HG02943 (cell line): Measurements from ENCODE around the gene CWC27.

Experiments
- ATAC-seq: cut with Tn5 transposase; IDR thresholded peaks from one replicate; pipeline ENCODE4 v1.9.1; 2021; ENCODE audit warnings: mild to moderate bottlenecking, low read depth, moderate library complexity; ENCODE audit not compliant: unreplicated experiment

Gene CWC27

DNA sequence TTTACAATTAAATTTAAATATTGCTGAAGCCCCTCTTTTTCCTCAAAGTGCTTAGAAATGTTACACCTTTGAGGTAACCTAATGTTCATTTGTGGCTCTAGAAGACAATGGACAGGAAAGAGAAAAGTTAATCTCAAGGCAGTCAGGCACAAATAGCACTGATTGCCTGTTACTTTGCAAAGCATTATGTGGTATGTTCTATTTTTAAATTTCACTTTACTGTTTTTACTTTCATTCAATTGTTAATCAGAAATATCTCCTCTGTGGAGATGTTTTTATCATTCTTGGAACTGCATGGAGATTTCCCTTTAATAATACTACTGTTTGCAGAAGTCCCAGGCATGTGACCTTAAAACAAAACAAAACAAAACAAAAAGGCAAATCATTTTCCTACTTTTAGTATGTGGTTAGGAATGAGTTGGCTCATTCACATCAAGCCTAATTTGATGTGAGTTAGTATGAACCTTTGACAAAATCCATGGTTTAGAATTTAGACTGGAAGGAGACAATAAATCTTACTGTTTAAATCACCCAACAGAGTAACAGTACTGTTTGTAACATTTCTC, 67.5 kb downstream of the CWC27 start:
- ATAC-seq = no peak

DNA sequence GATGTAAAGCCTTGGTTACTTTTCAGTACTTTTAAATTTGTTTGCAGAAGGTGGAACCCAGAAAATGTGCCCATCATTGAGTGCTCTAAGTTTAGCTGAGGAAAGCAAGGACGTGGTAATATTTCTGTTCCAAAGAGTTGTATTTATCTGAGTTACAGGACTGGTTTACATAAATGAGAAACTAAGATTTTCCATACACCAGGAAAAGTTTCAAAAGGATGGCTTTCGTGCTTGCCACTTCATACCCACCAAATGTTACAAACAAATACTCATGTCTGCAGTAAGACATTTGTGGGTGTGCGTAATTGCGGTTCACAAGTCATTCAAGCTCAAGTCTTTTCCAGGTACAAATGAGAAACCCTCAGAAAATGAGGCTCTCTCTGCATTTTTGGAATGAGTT, 68.1 kb downstream of the CWC27 start:
- ATAC-seq = no peak

DNA sequence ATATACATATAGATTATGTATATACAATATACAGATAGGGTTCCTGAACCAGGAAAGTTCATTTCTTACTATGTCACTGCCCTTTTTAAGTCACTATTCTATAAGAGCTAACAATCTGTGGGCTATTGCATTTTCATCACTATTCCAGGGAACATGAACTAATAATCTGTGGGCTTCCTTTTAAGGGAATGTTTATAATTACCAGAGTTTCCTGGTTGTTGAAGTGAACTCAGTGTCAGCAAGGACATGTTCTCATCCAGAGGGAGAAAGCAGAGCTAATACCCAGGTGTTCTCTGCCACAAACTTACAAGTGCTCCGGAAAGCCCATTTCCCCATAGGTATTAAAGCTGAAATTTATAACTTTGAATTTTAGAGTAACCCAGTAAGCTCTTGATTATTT, 69.6 kb downstream of the CWC27 start:
- no peak for ATAC-seq

DNA sequence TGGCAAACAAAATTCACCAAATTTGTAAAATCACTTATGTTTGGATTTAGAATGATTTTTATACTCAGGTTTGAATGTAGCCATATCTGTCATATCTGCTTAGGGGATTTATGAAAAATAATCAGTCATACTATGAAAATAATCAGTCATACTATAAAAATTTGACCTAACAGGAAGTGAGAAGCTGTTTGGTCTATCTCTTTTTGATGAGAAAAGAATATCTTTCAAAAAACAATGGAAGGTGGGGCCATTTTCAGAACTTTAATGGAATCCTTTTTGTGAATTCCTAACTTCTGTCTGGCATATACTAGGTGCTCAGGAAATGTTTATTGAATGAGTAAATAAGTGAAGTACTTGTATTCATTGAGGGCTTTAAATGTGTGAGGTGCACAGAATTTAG, 70.1 kb downstream of the CWC27 start:
- no peak for ATAC-seq

GRCh38 chr5:64839936-64840335, 71.2 kb downstream of the CWC27 start:
- no peak for ATAC-seq

- ATAC-seq = no peak
Measured at GRCh38 chr5:64840958-64841357, 72.2 kb downstream of the CWC27 start.

DNA sequence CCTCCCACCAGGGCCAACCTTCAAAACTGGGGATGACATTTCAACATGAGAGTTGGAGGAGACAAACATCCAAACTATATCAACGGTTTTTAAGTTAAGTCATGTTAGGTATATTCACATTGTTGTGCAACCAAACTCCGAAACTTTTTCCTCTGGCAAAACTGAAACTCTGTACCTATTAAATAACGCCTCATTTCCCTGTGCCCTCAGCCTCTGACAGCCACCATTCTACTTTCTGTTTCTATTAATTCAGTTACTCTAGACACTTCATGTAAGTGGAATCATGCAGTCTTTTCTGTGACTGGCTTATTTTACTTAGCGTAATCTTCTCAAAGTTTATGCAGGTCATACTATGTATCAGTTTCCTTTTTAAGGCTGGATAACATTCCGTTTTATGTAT, 85.0 kb downstream of the CWC27 start:
- no peak for ATAC-seq

- ATAC-seq = no peak
Measured at GRCh38 chr5:64854855-64855254, 86.1 kb downstream of the CWC27 start.

- ATAC-seq = no peak
Measured at GRCh38 chr5:64859881-64860280, 91.2 kb downstream of the CWC27 start.

- no peak for ATAC-seq
Measured at GRCh38 chr5:64861281-64861680, 92.6 kb downstream of the CWC27 start.

GRCh38 chr5:64864171-64864570, 95.4 kb downstream of the CWC27 start:
- no peak for ATAC-seq

DNA sequence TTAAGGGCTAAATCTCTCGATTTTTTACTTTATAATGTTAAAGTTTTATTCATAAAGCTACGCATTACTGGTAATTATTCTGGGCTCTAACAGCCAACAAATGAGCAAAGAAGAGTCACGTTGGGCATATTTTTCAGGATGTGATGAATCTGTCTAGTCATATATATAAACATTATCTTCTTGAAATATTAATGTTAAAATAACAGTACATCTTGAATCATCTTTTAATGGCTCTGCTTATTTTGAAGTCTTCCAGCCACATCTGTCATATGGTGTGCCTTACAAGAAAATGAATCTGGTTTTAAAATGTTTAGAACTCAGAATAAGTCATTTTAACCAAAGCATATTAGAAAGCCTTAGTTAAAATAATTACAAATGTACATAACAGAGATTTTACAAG, 96.9 kb downstream of the CWC27 start:
- no peak for ATAC-seq

DNA sequence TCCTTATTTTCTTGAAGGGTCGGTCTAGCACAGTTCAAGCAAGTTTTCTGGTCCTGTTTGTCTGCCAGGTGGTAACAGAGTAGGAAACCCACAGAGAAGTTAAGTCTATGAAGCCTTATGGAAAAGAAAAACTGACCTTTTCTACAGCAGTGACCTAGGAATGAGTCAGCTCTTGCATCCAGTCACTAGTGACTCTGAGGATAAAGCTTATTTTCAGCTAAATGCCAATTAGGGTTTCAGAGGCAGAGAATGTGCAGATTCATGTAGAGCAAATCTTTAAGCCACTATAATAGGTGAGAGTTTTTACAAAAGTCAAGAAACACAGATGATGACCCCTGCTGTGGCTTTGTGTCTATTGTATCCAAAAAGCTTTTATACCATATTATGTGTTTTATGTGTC, 100.7 kb downstream of the CWC27 start:
- ATAC-seq = no peak

DNA sequence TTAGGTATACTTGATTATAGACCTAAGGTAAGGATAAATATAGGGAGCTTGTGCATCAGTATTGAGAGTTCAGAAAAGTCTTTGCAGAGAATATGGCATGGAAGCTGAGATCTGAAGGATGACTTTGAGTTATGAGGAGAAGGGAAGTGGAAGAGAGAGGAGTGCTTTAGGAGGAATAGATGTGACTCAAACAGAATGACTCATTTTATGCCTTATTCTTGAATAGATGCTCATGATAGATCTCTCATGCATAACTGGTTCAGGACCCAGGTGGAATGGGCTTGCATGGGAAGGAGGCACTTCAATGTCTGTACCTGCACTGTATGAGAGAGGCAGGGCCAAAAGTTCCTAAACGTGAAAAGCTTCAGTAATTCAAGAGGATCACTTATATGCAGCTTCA, 103.3 kb downstream of the CWC27 start:
- no peak for ATAC-seq

- ATAC-seq = no peak
Measured at GRCh38 chr5:64873441-64873840, 104.7 kb downstream of the CWC27 start.

GRCh38 chr5:64874753-64875152, 106.0 kb downstream of the CWC27 start:
- no peak for ATAC-seq

GRCh38 chr5:64876203-64876602, 107.5 kb downstream of the CWC27 start:
- no peak for ATAC-seq

- no peak for ATAC-seq
Measured at GRCh38 chr5:64880821-64881220, 112.1 kb downstream of the CWC27 start.

DNA sequence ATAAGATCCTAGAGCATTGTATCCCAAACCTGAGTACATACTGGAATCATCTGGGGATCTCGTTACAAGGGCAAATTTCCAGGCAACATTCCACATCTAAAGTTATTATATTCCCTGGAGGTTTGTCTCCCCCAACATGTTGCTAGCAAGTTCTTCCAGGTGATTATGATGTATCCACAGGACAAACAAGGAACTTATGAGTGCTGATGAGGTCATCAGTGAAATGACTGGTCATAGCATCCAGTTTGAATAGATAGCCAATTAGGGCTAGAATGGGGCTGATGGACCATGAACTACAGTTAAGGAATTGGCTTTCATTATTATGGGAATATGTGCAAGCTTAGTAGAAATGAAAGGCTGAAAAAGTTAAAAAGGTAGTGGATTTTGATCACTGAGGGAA, 115.2 kb downstream of the CWC27 start:
- no peak for ATAC-seq

DNA sequence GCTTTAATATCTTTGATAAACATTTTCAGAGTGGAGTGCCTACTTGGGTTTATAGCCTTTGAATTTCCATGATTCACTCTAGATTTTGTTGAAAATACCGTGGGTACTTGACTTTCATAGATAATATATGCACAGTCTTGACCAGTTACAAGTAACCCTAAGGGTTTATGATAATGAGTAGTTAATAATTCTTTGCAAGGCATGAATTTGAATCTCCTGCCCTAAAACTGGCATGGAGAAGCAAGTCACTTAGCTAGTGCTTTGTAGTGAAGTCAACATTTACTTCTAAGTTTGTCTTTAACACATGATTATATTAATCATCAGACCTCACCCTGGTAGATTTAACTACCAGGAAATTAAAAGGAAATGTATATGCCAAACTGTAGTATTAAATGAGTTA, 115.8 kb downstream of the CWC27 start:
- ATAC-seq = no peak

GRCh38 chr5:64887910-64888309, 119.2 kb downstream of the CWC27 start:
- ATAC-seq = no peak

DNA sequence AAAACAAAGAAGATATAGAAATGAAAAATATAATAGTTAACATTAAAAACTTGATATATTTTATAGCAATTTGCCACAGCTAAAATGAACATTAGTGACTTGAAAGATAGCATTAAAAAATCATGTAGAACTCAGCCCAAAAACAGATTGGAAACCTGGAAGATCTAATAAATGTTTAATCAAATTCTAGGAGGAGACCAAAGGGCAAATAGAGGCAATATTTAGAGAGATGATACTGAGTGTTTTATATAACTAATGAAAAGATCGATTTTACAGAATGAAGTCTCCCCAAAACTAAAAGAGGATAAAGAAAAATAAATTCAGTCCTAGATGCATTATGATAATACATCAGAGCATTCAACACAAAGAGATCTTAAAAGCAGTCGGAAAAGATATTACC, 127.0 kb downstream of the CWC27 start:
- no peak for ATAC-seq

DNA sequence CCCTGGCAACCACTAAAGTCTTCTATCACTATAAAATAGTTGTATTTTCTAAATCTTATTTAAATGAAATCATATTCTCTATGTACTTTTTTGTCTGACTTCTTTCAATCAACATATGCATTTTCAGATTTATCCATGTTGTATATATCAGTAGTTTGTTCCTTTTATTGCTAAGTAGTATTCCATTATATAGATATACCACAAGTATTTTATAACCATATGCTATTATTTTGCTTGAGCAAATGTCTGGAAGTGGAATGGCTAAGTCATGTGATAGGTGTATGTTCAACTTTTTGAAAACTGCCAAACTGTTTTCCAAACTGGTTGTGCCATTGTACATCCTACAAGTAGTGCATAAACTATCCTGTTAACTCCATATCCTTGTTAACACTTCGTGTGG, 131.1 kb downstream of the CWC27 start:
- ATAC-seq = no peak
